Thyroid gland (tissue), 4 donors: ENCODE results near the gene CMC2. TPM values are rescaled to one million over a fixed set of nuclear protein-coding genes. Genes with fewer than 3 reads are reported as not detected.

Experiments used
- DNase-seq, 2 donors: peaks; one replicate each; pipeline ENCODE4 v3.0.0-alpha.2; 2019
- H3K27ac ChIP-seq, 3 donors: fragments of 200-600 bp; sonication (generic); 1 replicate in 2 of 3; 2 replicates in 1 of 3; pipeline ENCODE4 v1.5.1; 2016 to 2019; ENCODE audit warnings: mild to moderate bottlenecking in 1 of 3, moderate library complexity in 1 of 3
- H3K27me3 ChIP-seq: fragments of 200-600 bp; sonication (generic); one replicate; pipeline ENCODE4 v1.5.1; 2019
- H3K36me3 ChIP-seq, 2 donors: fragments of 200-600 bp; sonication (generic); one replicate each; pipeline ENCODE4 v1.5.1; 2016 to 2019
- H3K4me1 ChIP-seq, 2 donors: fragments of 200-600 bp; sonication (generic); one replicate each; pipeline ENCODE4 v1.5.1; 2017 to 2019
- H3K4me3 ChIP-seq, 3 donors: fragments of 200-600 bp; sonication (generic); replicated peaks in 1 of 3; 1 replicate in 2 of 3; 2 replicates in 1 of 3; pipeline ENCODE4 v1.5.1; 2016; ENCODE audit warnings: mild to moderate bottlenecking in 1 of 3
- H3K9me3 ChIP-seq: fragments of 200-600 bp; sonication (generic); one replicate; pipeline ENCODE4 v1.5.1; 2017
- CTCF ChIP-seq, 6 experiments: fragments of 200-600 bp in 3 of 6; fragments of 450-650 bp in 3 of 6; sonication (generic) in 3 of 6; IDR thresholded peaks; one replicate each; pipeline ENCODE4 v1.5.1; 2016 to 2019; ENCODE audit warnings: antibody characterized with exemption in 6 of 6, mild to moderate bottlenecking in 2 of 6, inconsistent platforms in 1 of 6, moderate library complexity in 1 of 6
- POLR2A ChIP-seq, 2 donors: fragments of 450-650 bp; IDR thresholded peaks; one replicate each; pipeline ENCODE4 v1.6.1; 2017; ENCODE audit warnings: antibody characterized with exemption in 2 of 2, mild to moderate bottlenecking in 2 of 2, moderate library complexity in 1 of 2
- WGBS, 2 donors: methylation state at CpG; one replicate each; pipeline ENCODE4 v1.1.5; 2017; 5-methylcytosine and 5-hydroxymethylcytosine counted together
- intact Hi-C: fragments of 100-400 bp; cut with DNase I; formaldehyde crosslinking; loops from one replicate; pipeline ENCODE4 v1.15.1; 2023
- total RNA-seq, 4 donors: library from RNA; depleted of rRNA; stranded (reverse); fragments of >200 nt; gene quantifications; one replicate each; pipeline ENCODE4 v1.2.3, GENCODE V29; 2016

Gene CMC2
- total RNA-seq, 4 donors from 2014 or later: 36.8 to 89.1 (median 59.7) TPM

DNA sequence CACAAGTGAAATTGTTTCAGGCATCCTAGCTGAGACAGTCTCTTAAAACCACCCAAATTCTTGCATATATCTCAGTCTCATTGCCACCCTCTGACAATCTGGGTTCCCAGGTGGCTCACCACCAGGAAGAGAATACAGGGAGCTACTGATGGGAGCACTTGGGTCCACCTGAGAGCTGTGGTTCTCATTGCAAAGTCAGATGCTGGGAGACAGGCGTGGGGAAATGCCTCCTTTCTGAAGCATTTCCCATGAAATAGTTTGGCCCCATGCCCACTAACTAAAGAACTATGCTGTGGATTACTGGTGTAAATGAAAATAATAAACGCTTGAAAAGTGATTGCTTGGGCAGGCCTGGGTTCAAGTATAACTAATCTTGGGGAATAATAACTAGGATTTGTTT is 70.3 kb downstream of the CMC2 start:
- H3K4me3 ChIP-seq: no peak overlapping the region
- no peaks in the 10 kb centered on the region for H3K9me3 ChIP-seq
- DNase-seq: no peak
- H3K36me3 ChIP-seq: no peaks in the 10 kb centered on the region
- intact Hi-C loops: no loop called here
- TF ChIP-seq POLR2A (IDR thresholded peaks at IDR 0.05) (no peak), CTCF (IDR thresholded peaks at IDR 0.05) (no peak)
- no peak overlapping the region for H3K27ac ChIP-seq
- H3K27me3 ChIP-seq: no peaks in the 10 kb centered on the region
- 53 to 67% methylated on average over 2 of the region's 2 CpGs for WGBS, 2 donors
- H3K4me1 ChIP-seq: peaks cover 13 to 15% of the 10 kb centered on the region in 2 donors

- Histone ChIP-seq H3K4me3 (no peak overlapping the region), H3K36me3 (no peaks in the 10 kb centered on the region), H3K4me1 (peaks cover 13 to 15% of the 10 kb centered on the region in 2 donors), H3K27ac (no peak overlapping the region), H3K9me3 (no peaks in the 10 kb centered on the region), H3K27me3 (no peaks in the 10 kb centered on the region)
- WGBS, 2 donors: 46 to 59% methylated on average over 3 of the region's 3 CpGs
- DNase-seq: peak; percentile 50 to 61
- TF ChIP-seq CTCF (IDR thresholded peaks at IDR 0.05): no peak
- no peak for TF ChIP-seq POLR2A (IDR thresholded peaks at IDR 0.05)
- intact Hi-C loops: no loop called here
Observed at GRCh38 chr16:80935691-80936090, 71.0 kb downstream of the CMC2 start.

DNA sequence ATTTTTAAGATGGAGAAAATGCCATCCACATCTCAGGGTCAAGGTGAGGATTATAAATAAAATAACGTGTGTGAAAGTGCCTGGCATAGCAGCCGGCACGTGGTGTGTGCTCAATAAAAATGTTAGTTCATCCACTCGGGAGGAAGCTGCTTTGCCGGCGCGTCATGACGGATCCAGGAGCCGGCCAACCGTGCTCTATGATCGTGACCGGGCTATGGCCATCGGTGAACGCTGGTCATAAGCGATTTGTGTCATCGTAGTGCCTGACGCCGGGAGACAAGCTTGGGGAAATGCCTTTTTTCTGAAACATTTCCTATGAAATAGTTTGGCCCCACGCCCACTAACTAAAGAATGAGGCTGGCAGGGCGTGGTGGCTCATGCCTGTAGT is 74.0 kb downstream of the CMC2 start:
- Histone ChIP-seq H3K4me3 (peak overlapping the region in 1 of 3 donors; percentile 13), H3K27me3 (no peaks in the 10 kb centered on the region), H3K27ac (peak overlapping the region; percentile 71 to 83 (median 77)), H3K4me1 (peaks cover 13 to 15% of the 10 kb centered on the region in 2 donors), H3K36me3 (no peaks in the 10 kb centered on the region), H3K9me3 (no peaks in the 10 kb centered on the region)
- peak; percentile 30 to 48 for DNase-seq
- no peak for TF ChIP-seq CTCF (IDR thresholded peaks at IDR 0.05)
- TF ChIP-seq POLR2A (IDR thresholded peaks at IDR 0.05): no peak
- WGBS, 2 donors: 28 to 30% methylated on average over 16 to 20 of the region's 20 CpGs
- intact Hi-C loops: no loop called here

GRCh38 chr16:80931801-80932707 is 74.6 kb downstream of the CMC2 start:
- Histone ChIP-seq H3K4me1 (peaks cover 13 to 15% of the 10 kb centered on the region in 2 donors), H3K27me3 (no peaks in the 10 kb centered on the region), H3K27ac (peak overlapping the region; percentile 71 to 83 (median 77)), H3K4me3 (peak overlapping the region in 2 of 3 donors; percentile 13 to 27), H3K9me3 (no peaks in the 10 kb centered on the region), H3K36me3 (no peaks in the 10 kb centered on the region)
- DNase-seq: peak; percentile 60 to 61
- 3 to 4% methylated on average over 35 to 53 of the region's 67 CpGs for WGBS, 2 donors
- TF ChIP-seq POLR2A (IDR thresholded peaks at IDR 0.05) (no peak), CTCF (IDR thresholded peaks at IDR 0.05) (peak in 1 of 6 experiments; percentile 16)
- intact Hi-C loops: no loop called here

- WGBS, 2 donors: 17 to 21% methylated on average over 8 of the region's 8 CpGs
- DNase-seq: peak; percentile 42 to 47
- intact Hi-C loops: no loop called here
Observed at GRCh38 chr16:80924372-80924978, 82.2 kb downstream of the CMC2 start.

More at GRCh38 chr16:80924372-80924978, 82.2 kb downstream of the CMC2 start:
- Histone ChIP-seq H3K4me1 (no peaks in the 10 kb centered on the region), H3K4me3 (no peak overlapping the region), H3K27ac (no peak overlapping the region), H3K27me3 (no peaks in the 10 kb centered on the region), H3K36me3 (no peaks in the 10 kb centered on the region), H3K9me3 (no peaks in the 10 kb centered on the region)
- TF ChIP-seq CTCF (IDR thresholded peaks at IDR 0.05) (peak in 1 of 6 experiments; percentile 40), POLR2A (IDR thresholded peaks at IDR 0.05) (no peak)
